HG02763 (cell line): ENCODE results near the gene PEAR1.

ENCODE experiments used
- ATAC-seq: cut with Tn5 transposase; IDR thresholded peaks from one replicate; pipeline ENCODE4 v1.9.1; 2021; ENCODE audit warnings: mild to moderate bottlenecking, moderate library complexity; ENCODE audit not compliant: unreplicated experiment

The PEAR1 gene

DNA sequence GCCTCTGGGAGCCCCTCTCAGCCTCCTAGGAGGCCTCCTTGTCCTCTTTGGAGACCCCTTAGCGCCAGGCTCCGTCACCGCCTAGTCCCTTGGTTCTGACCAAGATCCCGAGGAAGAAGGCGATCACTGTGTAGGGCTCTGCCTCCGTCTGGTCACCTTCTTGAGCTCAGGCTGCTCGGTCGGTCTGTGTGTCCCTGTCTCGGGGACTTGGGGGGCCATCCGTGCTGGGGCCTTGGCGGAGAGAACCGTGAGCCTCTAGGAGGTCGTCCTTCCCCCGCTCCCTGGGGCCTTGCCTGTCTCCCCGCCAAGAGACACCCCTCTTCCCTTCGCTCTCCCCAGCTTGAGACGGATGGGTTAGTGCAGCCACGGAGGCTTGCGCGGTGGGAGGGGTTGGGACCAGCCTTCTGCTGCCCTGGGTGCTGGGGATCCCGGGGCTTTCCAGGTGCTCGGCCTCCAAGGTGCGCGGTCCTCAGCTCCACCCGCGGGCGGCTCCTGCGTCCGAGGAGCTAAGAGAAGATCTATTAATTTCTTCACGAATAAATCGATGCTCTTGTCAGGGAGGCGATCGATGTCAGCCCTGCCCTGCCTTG is 33.9 kb upstream of the PEAR1 start:
- no peak for ATAC-seq

DNA sequence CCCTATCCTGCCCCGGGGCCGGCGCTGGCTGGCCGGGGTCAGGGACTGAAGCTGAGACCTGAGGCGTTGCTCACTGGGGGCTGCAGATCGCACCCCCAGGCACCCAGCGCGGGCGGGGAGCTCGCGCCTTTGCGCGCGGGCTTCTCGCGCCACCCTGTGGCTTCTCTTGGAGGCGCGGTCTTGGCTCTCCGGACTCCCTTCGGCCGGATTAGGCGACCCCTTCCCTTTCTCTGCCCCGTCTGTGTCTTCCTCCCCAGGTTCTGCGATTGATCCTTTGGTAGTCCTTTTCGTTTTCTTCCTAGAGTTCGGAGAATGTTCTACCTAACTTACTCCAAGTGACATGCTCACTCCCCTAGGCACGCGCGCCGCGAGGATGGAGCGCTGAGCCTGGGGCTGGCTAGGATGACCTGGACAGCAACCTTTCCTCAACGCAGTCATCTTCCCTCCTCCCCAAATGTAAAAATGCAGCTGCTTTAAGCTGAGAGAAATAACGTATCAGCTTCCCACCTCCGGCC is 33.3 kb upstream of the PEAR1 start:
- ATAC-seq = no peak

DNA sequence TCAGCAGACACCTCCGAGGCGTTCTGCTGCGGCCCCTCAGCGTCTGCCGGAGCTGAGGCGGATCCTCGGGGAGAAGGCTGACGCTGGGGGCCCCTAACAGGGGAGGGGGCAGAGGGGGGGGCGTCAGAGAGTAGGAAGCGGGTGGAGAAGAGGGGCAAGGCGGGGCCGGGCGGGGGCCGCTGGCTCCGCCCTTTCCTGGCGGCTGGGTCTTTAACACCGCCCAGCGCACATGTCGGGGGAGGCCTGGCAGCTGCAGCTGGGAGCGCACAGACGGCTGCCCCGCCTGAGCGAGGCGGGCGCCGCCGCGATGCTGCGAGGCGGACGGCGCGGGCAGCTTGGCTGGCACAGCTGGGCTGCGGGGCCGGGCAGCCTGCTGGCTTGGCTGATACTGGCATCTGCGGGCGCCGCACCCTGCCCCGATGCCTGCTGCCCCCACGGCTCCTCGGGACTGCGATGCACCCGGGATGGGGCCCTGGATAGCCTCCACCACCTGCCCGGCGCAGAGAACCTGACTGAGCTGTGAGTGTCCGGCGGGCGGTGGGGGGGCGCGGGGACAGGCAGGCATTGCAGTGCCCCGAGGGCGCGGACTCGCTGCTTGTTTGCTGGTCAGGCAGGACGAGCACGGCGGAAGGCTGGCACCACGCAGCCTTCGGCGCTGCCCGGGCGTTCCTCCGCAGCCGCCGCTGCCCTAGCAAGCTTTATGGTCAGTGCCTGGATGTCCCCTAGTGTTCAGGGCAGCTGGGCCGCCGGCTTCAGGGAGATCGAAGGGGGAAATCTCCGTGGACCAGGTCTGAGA is 32.7 kb upstream of the PEAR1 start, which contains the start of gene NTRK1:
Gene NTRK1 (plus strand): TSS at position 238 of the 796 bp plus-strand sequence. CDS start 70 bp downstream, at position 308.
- no peak for ATAC-seq

DNA sequence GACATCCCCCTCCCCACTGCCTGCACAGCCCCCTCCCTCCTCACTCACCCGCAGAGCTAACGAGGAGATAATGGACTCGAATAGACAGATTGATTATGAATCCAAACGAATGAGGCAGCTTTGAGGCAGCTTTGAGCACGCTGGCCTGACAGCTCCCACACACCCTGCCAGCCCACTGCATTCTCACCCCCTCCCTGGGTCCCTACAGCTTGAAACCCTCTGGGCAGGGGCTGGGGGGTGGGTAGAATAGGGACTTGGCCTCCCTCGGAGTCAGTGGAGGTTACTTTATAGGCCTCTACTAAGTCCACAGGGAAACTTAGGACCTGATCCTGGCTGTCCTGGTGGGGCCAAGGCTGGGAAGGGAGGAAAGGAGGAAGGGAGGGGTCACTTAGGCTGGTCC is 30.9 kb upstream of the PEAR1 start:
- no peak for ATAC-seq

- ATAC-seq = no peak
Observed at GRCh38 chr1:156862997-156863599, 30.4 kb upstream of the PEAR1 start.

- ATAC-seq = no peak
Observed at GRCh38 chr1:156863631-156864030, 29.9 kb upstream of the PEAR1 start.

DNA sequence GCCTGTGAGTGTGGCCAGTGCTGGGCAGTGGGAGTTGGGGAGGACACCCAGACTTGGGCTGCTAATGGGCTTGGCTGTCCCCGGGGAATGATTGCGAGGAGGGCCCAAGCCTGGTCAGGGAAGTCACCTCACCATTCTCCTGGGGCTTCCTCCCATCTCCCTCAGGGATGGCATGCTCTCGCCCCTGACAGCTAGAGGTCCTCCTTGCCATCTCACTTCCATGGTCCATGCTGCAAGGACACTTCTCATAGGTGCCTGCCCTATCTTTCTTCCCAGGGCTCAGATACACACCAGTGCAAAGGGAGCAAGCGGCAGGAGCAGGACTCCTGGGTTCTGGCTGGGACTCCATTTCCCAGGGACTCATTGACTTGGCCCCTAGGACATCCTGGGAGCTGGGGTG is 28.7 kb upstream of the PEAR1 start:
- ATAC-seq = no peak

DNA sequence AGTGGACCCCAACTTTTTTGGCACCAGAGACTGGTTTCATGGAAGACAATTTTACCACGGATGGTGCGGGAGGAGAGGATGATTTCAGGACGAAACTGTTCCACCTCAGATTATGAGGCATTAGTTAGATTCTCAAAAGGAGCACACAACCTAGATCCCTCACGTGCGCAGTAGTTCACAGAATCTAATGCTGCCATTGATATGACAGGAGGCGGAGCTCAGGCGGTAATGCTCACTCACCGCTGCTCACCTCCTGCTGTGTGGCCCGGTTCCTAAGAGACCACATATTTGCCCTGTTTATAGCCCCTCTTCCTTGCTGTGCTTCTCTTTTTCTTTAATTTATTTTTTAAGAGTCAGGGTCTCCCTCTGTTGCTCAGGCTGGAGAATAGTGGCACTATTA is 28.3 kb upstream of the PEAR1 start:
- ATAC-seq = no peak

- no peak for ATAC-seq
Observed at GRCh38 chr1:156865865-156866248, 27.7 kb upstream of the PEAR1 start.

DNA sequence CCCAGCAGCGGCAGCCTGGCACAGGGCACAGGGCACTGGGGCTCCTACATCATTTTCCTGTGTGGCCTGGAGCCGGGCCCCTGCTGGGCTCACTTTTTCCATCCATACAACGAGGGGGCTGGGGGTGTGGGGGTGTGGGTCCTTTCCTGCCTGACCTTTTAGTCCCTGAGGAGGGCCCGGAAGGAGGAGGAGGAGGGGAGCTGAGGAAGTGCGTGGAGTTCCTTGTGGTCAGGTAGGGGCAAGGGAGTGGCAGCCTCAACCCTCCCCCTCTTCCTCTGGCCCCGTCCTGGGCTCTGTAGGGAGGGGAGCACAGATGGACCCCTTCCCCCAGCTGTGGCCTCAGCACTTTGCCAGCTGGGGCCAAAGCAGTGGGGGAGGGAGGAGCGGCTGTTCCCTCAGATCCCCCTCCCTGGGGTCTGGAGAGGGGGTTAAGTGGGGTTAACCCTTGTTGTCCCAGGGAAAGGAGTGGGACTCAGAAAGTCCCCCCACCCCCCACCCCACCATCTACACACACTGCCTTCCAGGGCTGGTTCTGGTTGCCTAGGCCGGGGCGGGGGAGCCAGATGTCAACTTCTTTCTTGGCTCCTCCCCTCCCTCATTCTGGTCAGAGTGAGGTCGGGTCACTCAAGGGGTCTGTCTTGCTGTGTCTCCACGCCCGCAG is 27.1 kb upstream of the PEAR1 start:
- ATAC-seq = no peak

- ATAC-seq = no peak
Observed at GRCh38 chr1:156868341-156868740, 25.2 kb upstream of the PEAR1 start.

DNA sequence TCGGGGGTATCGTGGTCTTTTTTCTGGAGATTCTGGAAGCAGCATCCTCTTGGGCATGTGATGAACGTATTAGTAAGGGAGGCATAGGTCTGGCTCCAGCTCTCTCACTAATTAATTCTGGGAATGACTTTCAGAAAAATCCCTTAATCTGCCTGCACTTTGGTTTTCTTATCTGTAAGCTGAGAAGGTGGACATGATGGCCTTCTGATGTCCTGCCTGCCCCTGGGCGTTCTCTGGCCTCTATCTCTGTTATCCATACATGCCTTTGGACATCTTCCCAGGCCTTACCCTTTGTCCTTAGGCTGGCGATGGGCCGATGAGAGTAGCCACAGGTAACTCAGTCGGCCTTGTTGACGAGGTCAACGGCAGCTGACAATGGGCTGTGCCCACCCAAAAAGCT is 24.1 kb upstream of the PEAR1 start:
- no peak for ATAC-seq

DNA sequence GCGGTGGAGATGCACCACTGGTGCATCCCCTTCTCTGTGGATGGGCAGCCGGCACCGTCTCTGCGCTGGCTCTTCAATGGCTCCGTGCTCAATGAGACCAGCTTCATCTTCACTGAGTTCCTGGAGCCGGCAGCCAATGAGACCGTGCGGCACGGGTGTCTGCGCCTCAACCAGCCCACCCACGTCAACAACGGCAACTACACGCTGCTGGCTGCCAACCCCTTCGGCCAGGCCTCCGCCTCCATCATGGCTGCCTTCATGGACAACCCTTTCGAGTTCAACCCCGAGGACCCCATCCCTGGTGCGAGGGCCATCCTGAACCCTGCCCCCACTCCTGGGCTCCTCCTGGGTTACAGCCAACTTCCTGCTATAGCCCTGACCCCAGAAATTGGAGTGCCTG is 19.9 kb upstream of the PEAR1 start:
- no peak for ATAC-seq

DNA sequence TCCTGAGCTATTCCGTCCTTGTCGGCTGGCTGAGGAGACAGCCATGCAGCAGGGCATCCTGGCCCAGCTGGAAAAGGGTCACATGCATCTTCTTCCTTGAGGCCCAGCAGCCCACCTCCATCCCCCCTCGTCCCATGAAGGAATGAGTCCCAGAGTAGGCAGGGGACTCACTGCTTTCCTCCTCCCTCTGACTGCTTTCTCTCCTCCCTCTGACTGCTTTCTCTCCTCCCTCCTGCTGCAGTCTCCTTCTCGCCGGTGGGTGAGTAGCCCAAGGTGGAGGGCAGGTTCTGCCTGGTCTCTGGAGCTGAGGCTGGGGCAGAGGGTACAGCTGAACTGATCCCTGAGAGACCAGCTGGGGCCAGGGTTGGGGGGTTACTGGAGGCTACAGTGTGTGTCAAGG is 19.4 kb upstream of the PEAR1 start:
- ATAC-seq = no peak

DNA sequence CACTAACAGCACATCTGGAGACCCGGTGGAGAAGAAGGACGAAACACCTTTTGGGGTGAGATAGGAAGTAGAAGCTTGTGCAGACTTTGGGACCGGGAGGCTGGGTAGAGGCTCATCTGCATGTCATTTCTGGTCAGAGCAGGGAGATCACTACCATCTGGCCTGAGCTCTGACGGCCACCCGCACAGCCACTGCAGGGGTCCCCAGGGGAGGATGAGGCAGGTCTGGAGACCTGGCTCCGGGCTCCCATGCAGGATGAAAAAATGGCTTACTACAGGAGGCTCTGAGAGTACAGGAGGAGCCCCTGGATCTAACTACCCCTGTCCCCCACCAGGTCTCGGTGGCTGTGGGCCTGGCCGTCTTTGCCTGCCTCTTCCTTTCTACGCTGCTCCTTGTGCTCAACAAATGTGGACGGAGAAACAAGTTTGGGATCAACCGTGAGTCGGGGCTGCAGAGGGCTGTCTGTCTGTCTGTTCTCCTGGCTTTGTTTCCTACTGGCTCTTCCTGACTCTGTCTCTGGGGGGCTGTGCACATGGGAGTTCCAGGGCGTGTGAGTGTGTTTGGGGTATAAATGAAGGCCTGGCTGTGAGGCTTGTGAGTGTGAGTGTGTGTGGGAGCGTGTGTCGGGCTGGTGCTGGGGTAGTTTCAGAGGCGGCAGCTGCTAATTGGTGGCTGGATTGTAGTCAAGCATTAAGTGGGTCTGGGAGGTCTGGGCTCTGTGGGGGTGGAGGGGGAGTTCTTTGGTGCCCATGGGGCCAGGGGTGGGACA is 18.8 kb upstream of the PEAR1 start:
- no peak for ATAC-seq

GRCh38 chr1:156875341-156875615 is 18.2 kb upstream of the PEAR1 start:
- no peak for ATAC-seq

DNA sequence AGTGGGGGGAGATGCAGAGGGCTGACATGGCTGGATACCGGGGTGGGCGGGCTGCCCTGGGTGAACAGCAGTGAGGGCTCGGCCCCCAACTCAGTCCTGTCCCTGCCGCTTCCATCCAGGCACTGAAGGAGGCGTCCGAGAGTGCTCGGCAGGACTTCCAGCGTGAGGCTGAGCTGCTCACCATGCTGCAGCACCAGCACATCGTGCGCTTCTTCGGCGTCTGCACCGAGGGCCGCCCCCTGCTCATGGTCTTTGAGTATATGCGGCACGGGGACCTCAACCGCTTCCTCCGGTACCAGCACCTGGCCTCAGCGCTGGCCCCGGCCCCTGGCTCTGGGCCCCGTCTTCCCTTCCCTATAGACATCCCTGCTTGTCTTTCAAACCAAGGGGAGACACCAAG is 17.2 kb upstream of the PEAR1 start:
- no peak for ATAC-seq

- ATAC-seq = no peak
Observed at GRCh38 chr1:156877433-156878170, 15.9 kb upstream of the PEAR1 start.

- ATAC-seq = no peak
Observed at GRCh38 chr1:156879876-156880275, 13.6 kb upstream of the PEAR1 start.

- ATAC-seq = no peak
Observed at GRCh38 chr1:156880473-156880872, 13.0 kb upstream of the PEAR1 start.
